ENCODE data around the gene CCDC13. TPM values are rescaled to one million over a fixed set of nuclear protein-coding genes. Genes with fewer than 3 reads are reported as not detected.

Gene CCDC13
- total and polyA plus RNA-seq, 2 of the 13 experiments (the other 11 are each of a cell fraction or from before 2014, with no cell fraction given): 0.22 to 0.51 TPM

DNA sequence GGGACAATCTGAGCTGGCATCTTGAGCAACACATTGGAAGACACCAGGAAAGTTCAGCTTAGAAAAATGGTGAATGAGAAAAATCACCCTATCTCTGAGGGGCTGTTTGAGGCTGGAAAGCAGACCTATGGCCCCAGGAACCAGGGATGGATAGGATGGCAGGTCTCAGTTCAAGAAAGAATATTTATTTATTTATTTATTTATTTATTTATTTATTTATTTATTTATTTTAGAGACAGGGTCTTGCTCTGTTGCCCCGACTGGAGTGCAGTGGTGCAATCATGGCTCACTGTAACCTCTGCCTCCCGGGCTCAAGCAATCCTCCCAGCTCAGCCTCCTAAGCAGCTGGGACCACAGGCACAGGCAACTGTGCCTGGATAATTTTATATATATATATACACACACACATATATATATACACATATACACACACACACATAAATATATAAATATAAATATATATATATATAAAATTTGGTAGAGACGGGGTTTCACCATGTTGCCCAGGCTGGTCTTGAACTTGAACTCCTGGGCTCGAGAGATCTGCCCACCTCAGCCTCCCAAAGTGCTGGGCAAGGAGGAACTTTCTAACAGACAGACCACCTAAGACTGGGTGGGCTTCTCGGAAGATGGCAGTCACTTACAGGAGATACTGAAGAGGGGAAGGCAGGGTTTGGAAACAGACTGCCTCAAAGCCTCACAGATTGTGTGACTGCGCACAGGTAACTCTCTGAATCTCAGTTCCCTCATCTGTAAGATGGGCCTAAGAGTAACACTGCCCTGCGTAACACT is 29.7 kb downstream of the CCDC13 start:
- WGBS (ENCODE audit: low lambda C conversion rate): 83% methylated on average over 7 of the region's 7 CpGs
- DNase-seq (ENCODE audit: low spot score) (no peak), FAIRE-seq (no peak), ATAC-seq (no peak)
- Histone ChIP-seq H3K4me3 (replicated peaks in 1 of 3; ENCODE audit: insufficient read depth in 1 of 3, low read depth in 2 of 3, low read length in 3 of 3) (no peak overlapping the region), H3K27ac (ENCODE audit: extremely low read length, insufficient read depth, low read length) (no peak overlapping the region), H3K27me3 (ENCODE audit: control insufficient read depth in 1 of 2, insufficient read depth in 2 of 2, low read length in 2 of 2) (no peaks in the 10 kb centered on the region), H3K9me3 (ENCODE audit: low read length) (no peaks in the 10 kb centered on the region), H3K9ac (ENCODE audit: insufficient read depth, low read depth, low read length) (no peak overlapping the region), H3K36me3 (replicated peaks in 1 of 2; ENCODE audit: control insufficient read depth in 1 of 2, insufficient read depth in 2 of 2, low read length in 2 of 2) (no peaks in the 10 kb centered on the region), H4K20me1 (ENCODE audit: insufficient read depth, low read length) (no peaks in the 10 kb centered on the region), H3K4me1 (ENCODE audit: insufficient read depth, low read length) (peaks cover 67% of the 10 kb centered on the region), H2AFZ (ENCODE audit: low read length) (no peak overlapping the region), H3K79me2 (ENCODE audit: insufficient read depth, low read length) (no peaks in the 10 kb centered on the region), H3K4me2 (ENCODE audit: low read depth, low read length) (no peak overlapping the region)
- TF ChIP-seq SALL2 (CRISPR knock-in tag; IDR thresholded peaks at IDR 0.05): no peak
- TF ChIP-seq KDM4B (CRISPR knock-in tag; IDR thresholded peaks at IDR 0.05): no peak
- no peak for TF ChIP-seq TOPORS (CRISPR knock-in tag; IDR thresholded peaks at IDR 0.05)
- TF ChIP-seq MIXL1 (CRISPR knock-in tag; IDR thresholded peaks at IDR 0.05): no peak
- TF ChIP-seq ZNF121 (CRISPR knock-in tag; IDR thresholded peaks at IDR 0.05): no peak
- TF ChIP-seq MEIS2 (CRISPR knock-in tag; IDR thresholded peaks at IDR 0.05): no peak
- TF ChIP-seq, protein P1, sequence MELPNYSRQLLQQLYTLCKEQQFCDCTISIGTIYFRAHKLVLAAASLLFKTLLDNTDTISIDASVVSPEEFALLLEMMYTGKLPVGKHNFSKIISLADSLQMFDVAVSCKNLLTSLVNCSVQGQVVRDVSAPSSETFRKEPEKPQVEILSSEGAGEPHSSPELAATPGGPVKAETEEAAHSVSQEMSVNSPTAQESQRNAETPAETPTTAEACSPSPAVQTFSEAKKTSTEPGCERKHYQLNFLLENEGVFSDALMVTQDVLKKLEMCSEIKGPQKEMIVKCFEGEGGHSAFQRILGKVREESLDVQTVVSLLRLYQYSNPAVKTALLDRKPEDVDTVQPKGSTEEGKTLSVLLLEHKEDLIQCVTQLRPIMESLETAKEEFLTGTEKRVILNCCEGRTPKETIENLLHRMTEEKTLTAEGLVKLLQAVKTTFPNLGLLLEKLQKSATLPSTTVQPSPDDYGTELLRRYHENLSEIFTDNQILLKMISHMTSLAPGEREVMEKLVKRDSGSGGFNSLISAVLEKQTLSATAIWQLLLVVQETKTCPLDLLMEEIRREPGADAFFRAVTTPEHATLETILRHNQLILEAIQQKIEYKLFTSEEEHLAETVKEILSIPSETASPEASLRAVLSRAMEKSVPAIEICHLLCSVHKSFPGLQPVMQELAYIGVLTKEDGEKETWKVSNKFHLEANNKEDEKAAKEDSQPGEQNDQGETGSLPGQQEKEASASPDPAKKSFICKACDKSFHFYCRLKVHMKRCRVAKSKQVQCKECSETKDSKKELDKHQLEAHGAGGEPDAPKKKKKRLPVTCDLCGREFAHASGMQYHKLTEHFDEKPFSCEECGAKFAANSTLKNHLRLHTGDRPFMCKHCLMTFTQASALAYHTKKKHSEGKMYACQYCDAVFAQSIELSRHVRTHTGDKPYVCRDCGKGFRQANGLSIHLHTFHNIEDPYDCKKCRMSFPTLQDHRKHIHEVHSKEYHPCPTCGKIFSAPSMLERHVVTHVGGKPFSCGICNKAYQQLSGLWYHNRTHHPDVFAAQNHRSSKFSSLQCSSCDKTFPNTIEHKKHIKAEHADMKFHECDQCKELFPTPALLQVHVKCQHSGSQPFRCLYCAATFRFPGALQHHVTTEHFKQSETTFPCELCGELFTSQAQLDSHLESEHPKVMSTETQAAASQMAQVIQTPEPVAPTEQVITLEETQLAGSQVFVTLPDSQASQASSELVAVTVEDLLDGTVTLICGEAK (IDR thresholded peaks at IDR 0.05): no peak
- TF ChIP-seq, protein P1 (CRISPR knock-in tag; IDR thresholded peaks at IDR 0.05): no peak
- no peak for TF ChIP-seq ELF3 (CRISPR knock-in tag; IDR thresholded peaks at IDR 0.05)
- TF ChIP-seq ZNF557 (CRISPR knock-in tag; IDR thresholded peaks at IDR 0.05): no peak
- TF ChIP-seq EHMT2 (IDR thresholded peaks at IDR 0.05; ENCODE audit: borderline replicate concordance, low read depth, low read length): no peak
- no peak for TF ChIP-seq BORCS8-MEF2B (CRISPR knock-in tag; IDR thresholded peaks at IDR 0.05)
- no peak for TF ChIP-seq MTF1 (CRISPR knock-in tag; IDR thresholded peaks at IDR 0.05)
- POLR2A ChIA-PET: interaction anchor here (0.7 to 2.9 kb wide), 4 partner anchors 10 to 143 kb away, joined by 3 to 10 read pairs (median 8); partner anchors contain the start of gene NKTR
- intact Hi-C loops (cut with micrococcal nuclease; ENCODE audit: unreplicated experiment): no loop called here
- CTCF ChIA-PET (ENCODE audit: low intra/inter-chr PET ratio, low total read pairs): interaction anchor here (0.8 to 2.4 kb wide), 2 partner anchors 13 to 171 kb away, joined by 3 to 9 read pairs; no protein-coding TSS in a partner anchor
- in situ Hi-C loops (cut with HindIII; ENCODE audit: extremely low pct_ligation_motif_present, low pct_unique_long_range_greater_than_20kb): no loop called here
- BruUV-seq (replicated peaks): no TSS peak

Data from HepG2 (cell line).